Measurements from ENCODE around the gene GXYLT1. TPM values are rescaled to one million over a fixed set of nuclear protein-coding genes. Genes with fewer than 3 reads are reported as not detected.

GXYLT1 gene
- total RNA-seq, 2 experiments from 2014 or later = 7.0 to 8.3 TPM

Other genes starting within 250 kb of the GXYLT1 start
- gene YAF2, start 93.4 kb upstream of the GXYLT1 start, total RNA-seq = 10 to 100 TPM; 39.5 to 40.5 TPM
- gene ZCRB1, start 181.2 kb upstream of the GXYLT1 start, total RNA-seq = 10 to 100 TPM; 80.1 to 88.1 TPM
- 10 to 100 TPM; 79.9 to 81.3 TPM for gene PPHLN1, start 181.3 kb upstream of the GXYLT1 start, total RNA-seq

Measured in activated CD4-positive, alpha-beta memory T cell treated with anti-CD3 and anti-CD28 coated beads for 36 hours (primary cell).